HEK293T (cell line): ENCODE results near the gene DNASE1L2.

Experiments used
- CTBP1 ChIP-seq: fragments of 450-650 bp; IDR thresholded peaks from 2 replicates; pipeline ENCODE4 v1.6.1; 2016; ENCODE audit warnings: borderline replicate concordance
- ELF4 ChIP-seq: fragments of 450-650 bp; IDR thresholded peaks from 2 replicates; pipeline ENCODE4 v1.6.1; 2017; ENCODE audit warnings: antibody characterized with exemption
- ZNF384 ChIP-seq: fragments of 450-650 bp; IDR thresholded peaks from 2 replicates; pipeline ENCODE4 v1.6.1; 2016

DNA sequence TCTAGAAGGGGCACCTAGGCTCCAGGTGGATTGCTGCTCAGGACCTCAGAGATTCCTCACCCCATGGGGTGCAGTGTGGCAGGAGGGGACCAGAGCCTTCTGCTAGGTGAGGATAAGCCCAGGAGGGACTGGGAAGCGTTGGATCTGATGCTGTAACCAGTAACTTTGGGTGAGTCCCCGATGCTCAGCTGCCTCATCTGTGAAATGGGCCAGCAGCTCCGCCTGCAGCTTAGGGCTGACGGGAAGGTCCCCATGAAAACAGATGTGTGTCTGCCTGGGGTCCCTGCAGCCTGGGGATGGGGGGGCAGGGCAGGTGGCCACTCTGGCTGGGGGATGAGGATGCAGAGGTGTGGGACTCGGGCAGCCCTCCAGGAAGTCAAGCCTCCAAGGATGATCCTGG, 37.1 kb upstream of the DNASE1L2 start:
- TF ChIP-seq ZNF384: no peak
- no peak for TF ChIP-seq CTBP1
- no peak for TF ChIP-seq ELF4
